Measurements from ENCODE around the gene ATP6V1B1.

DNA sequence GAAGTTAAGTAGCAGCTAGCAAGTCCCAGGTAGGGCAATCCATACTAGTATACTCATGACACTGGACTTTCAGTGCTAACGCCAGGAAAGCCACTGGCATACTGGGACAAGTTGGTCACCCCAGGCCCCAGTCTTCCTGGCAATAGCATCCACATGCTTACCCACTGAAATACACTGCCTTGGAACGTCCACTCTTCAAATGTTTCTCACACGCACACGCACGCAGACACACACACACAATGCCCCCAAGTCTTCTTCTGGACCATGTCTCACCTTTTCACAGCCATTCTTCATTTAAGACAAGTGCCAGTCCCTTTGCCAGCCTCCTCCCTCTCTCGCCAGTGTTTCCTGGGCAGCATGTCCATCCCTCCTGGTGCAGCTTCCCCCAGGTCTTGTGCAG is 67.7 kb downstream of the ATP6V1B1 start:
- TF ChIP-seq EZH2 (IDR thresholded peaks at IDR 0.05), result no peak
- no peak for TF ChIP-seq FOXP2 (optimal IDR thresholded peaks at IDR 0.05; ENCODE audit: control extremely low read depth, extremely low read length, insufficient read depth)
- TF ChIP-seq POLR2AphosphoS5 (IDR thresholded peaks at IDR 0.05; ENCODE audit: borderline replicate concordance, low read depth, low read length), result no peak
